Astrocyte (in vitro differentiated cells and primary cell): ENCODE data around the gene EFCAB9.

ENCODE experiments used
- EZH2 ChIP-seq: IDR thresholded peaks from 2 replicates; pipeline ENCODE4 v1.6.1; 2012; ENCODE audit warnings: mild to moderate bottlenecking, low read length, inconsistent platforms; ENCODE audit not compliant: insufficient read depth
- TF ChIP-seq, protein P1 (sequence below): IDR thresholded peaks from 2 replicates; pipeline ENCODE4 v1.5.1; 2011; ENCODE audit warnings: low read depth, mild to moderate bottlenecking, inconsistent platforms, low read length, moderate library complexity; ENCODE audit not compliant: insufficient read depth

DNA sequence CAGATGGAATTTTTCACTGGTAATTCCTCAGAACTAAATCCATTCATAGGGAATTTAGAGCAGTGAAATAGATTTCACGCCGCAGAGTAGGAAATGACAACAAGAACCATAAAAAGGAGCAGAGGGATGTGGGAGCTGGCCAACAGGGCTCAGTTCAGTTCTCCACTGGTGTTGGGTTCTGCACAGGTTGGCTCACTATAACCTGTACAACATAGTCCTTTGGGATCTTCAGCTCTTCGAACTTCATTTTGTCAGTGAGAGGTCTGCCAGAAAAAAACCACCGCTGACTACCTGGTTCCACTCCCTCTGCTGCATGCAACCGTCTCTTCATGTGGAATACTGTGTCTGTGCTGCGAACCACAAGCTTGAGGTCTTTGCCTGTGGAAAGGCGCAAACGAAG, 17.7 kb downstream of the EFCAB9 start:
- TF ChIP-seq, protein P1, sequence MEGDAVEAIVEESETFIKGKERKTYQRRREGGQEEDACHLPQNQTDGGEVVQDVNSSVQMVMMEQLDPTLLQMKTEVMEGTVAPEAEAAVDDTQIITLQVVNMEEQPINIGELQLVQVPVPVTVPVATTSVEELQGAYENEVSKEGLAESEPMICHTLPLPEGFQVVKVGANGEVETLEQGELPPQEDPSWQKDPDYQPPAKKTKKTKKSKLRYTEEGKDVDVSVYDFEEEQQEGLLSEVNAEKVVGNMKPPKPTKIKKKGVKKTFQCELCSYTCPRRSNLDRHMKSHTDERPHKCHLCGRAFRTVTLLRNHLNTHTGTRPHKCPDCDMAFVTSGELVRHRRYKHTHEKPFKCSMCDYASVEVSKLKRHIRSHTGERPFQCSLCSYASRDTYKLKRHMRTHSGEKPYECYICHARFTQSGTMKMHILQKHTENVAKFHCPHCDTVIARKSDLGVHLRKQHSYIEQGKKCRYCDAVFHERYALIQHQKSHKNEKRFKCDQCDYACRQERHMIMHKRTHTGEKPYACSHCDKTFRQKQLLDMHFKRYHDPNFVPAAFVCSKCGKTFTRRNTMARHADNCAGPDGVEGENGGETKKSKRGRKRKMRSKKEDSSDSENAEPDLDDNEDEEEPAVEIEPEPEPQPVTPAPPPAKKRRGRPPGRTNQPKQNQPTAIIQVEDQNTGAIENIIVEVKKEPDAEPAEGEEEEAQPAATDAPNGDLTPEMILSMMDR, result no peak
- TF ChIP-seq EZH2, result no peak
